Measurements from ENCODE around the gene PLEKHG3. TPM values are rescaled to one million over a fixed set of nuclear protein-coding genes. Genes with fewer than 3 reads are reported as not detected.

PLEKHG3 gene
- total RNA-seq, 1 donor from 2014 or later = 10.1 TPM

- H3K9me3 Mint-ChIP-seq (ENCODE audit: unreplicated experiment) = peaks cover 7% of the 10 kb centered on the region
- H3K27ac Mint-ChIP-seq (ENCODE audit: unreplicated experiment) = no peak overlapping the region
- no peak for TF ChIP-seq CTCF (IDR thresholded peaks at IDR 0.05; ENCODE audit: partially characterized antibody, unreplicated experiment)
- H3K4me1 Mint-ChIP-seq (ENCODE audit: low read depth, unreplicated experiment) = no peaks in the 10 kb centered on the region
- H3K4me3 Mint-ChIP-seq (ENCODE audit: unreplicated experiment) = no peak overlapping the region
- no peaks in the 10 kb centered on the region for H3K27me3 Mint-ChIP-seq (ENCODE audit: unreplicated experiment)
- DNase-seq = no peak
- no peaks in the 10 kb centered on the region for H3K36me3 Mint-ChIP-seq (ENCODE audit: unreplicated experiment)
These were observed 82.3 kb downstream of the PLEKHG3 start for GRCh38 chr14:64786296-64787149.

DNA sequence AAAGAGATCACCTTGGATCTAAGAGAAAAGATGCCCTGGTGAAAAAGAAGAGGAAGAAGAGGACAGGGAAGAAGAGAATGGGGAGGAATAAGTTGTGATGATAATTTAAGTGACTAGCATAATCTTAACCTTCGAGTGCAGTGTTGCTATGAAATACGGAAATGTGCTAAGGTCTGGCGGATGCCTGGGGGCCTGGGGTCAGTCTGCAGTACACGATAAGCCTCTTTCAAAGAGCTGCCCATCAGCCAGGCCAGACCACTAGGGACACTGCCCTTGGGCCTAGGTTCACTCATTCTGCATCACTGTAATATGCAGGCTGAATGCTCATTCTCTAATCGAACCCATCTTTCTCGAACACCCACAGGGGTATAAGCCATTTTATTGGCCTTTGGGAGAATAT lies 83.4 kb downstream of the PLEKHG3 start:
- Mint-ChIP-seq H3K4me3 (ENCODE audit: unreplicated experiment) (no peak overlapping the region), H3K36me3 (ENCODE audit: unreplicated experiment) (no peaks in the 10 kb centered on the region), H3K9me3 (ENCODE audit: unreplicated experiment) (peaks cover 7% of the 10 kb centered on the region), H3K4me1 (ENCODE audit: low read depth, unreplicated experiment) (no peaks in the 10 kb centered on the region), H3K27me3 (ENCODE audit: unreplicated experiment) (no peaks in the 10 kb centered on the region), H3K27ac (ENCODE audit: unreplicated experiment) (no peak overlapping the region)
- DNase-seq = no peak
- TF ChIP-seq CTCF (IDR thresholded peaks at IDR 0.05; ENCODE audit: partially characterized antibody, unreplicated experiment) = no peak

DNA sequence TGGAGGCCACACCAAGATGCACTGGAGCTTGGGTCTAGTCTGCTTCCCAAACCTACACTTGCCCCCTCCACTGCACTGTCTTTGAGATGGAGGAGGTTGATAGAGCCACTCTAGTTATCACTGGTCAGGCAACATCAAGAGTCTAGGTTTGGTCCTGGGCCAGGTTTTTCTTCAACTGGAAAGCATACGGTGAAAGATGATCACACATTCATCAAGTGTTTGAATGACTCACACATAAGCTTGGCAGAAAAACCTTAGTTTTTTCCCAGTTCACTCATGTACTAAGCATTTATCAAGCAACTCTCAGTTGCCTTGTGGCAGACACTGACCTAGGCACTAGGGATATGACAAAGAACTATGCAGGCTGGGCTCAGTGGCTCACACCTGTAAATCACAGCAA lies 84.5 kb downstream of the PLEKHG3 start:
- Mint-ChIP-seq H3K27ac (ENCODE audit: unreplicated experiment) (no peak overlapping the region), H3K4me1 (ENCODE audit: low read depth, unreplicated experiment) (no peaks in the 10 kb centered on the region), H3K36me3 (ENCODE audit: unreplicated experiment) (no peaks in the 10 kb centered on the region), H3K9me3 (ENCODE audit: unreplicated experiment) (peaks cover 7% of the 10 kb centered on the region), H3K27me3 (ENCODE audit: unreplicated experiment) (no peaks in the 10 kb centered on the region), H3K4me3 (ENCODE audit: unreplicated experiment) (no peak overlapping the region)
- DNase-seq = no peak
- TF ChIP-seq CTCF (IDR thresholded peaks at IDR 0.05; ENCODE audit: partially characterized antibody, unreplicated experiment) = no peak

- H3K4me1 Mint-ChIP-seq (ENCODE audit: low read depth, unreplicated experiment) = no peaks in the 10 kb centered on the region
These were observed 85.5 kb downstream of the PLEKHG3 start for GRCh38 chr14:64789696-64790095.

More at GRCh38 chr14:64789696-64790095, 85.5 kb downstream of the PLEKHG3 start:
- Mint-ChIP-seq H3K4me3 (ENCODE audit: unreplicated experiment) (no peak overlapping the region), H3K27me3 (ENCODE audit: unreplicated experiment) (no peaks in the 10 kb centered on the region), H3K27ac (ENCODE audit: unreplicated experiment) (no peak overlapping the region), H3K9me3 (ENCODE audit: unreplicated experiment) (peaks cover 6% of the 10 kb centered on the region), H3K36me3 (ENCODE audit: unreplicated experiment) (no peaks in the 10 kb centered on the region)
- DNase-seq = no peak
- no peak for TF ChIP-seq CTCF (IDR thresholded peaks at IDR 0.05; ENCODE audit: partially characterized antibody, unreplicated experiment)
